GM19468 (cell line): ENCODE measurements around the gene YY1.

Source experiments
- ATAC-seq: cut with Tn5 transposase; IDR thresholded peaks from one replicate; pipeline ENCODE4 v1.9.1; 2021; ENCODE audit warnings: mild to moderate bottlenecking, moderate library complexity, moderate number of reproducible peaks; ENCODE audit not compliant: unreplicated experiment; ENCODE audit errors: extremely low read depth

YY1 gene

GRCh38 chr14:100329233-100330006 is 90.5 kb downstream of the YY1 start:
- ATAC-seq, result no peak

DNA sequence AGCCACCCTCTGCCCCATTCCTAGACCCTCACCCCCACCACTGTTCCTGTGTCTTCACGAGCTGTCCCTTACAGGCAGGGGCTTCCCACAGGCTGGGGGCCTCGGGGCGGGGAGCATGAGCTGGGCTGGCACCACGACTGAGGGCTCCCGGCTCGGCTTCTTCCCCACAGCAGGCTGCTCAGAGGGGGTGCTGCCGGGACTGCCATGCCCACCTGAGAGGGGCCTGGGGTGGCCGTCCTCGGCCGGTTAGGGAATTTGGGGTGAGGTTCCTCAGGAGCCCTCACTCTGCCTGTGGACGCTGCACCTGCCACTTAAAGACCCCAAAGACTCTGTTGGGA is 91.0 kb downstream of the YY1 start:
- ATAC-seq, result no peak

- no peak for ATAC-seq
These were observed 91.5 kb downstream of the YY1 start for GRCh38 chr14:100330388-100330931.

DNA sequence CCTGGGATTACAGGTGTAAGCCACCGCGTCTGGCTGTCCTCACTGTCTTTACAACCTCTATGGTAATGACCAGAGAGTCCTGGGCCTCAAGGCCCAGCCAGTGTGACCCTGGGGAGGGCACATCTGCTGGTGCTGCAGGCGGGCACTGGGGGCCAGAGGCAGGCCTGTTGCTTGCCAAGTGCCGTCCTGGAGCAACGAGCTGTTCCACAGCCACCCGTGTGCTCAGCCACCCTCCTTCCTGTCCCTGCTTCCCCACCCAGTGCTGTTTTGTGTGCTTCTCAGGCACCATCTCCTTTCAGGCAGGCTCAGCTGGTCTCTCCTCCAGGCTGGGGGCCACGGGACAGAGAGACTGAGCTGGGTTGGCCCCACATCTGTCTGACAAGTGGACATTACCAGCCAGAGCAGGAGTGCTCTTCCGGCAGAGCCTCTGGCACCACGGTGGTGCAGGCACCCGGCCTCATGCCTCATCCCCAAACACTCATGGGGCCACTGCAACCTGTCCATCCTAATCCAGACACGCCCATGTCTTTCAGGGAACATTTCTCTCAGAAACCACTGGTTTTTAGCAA is 93.2 kb downstream of the YY1 start:
- ATAC-seq, result no peak
